NCI-H345 (cell line): ENCODE results near the gene ENO2.
"Not testable (repeated sequence)": the region's sequence is repeated elsewhere in the genome, so short reads cannot be mapped to it uniquely, and the experiment has no call there.

Experiments
- DNase-seq: peaks from one replicate; lab custom pipeline; 2025; lab: John Stamatoyannopoulos, UW

The ENO2 gene

DNA sequence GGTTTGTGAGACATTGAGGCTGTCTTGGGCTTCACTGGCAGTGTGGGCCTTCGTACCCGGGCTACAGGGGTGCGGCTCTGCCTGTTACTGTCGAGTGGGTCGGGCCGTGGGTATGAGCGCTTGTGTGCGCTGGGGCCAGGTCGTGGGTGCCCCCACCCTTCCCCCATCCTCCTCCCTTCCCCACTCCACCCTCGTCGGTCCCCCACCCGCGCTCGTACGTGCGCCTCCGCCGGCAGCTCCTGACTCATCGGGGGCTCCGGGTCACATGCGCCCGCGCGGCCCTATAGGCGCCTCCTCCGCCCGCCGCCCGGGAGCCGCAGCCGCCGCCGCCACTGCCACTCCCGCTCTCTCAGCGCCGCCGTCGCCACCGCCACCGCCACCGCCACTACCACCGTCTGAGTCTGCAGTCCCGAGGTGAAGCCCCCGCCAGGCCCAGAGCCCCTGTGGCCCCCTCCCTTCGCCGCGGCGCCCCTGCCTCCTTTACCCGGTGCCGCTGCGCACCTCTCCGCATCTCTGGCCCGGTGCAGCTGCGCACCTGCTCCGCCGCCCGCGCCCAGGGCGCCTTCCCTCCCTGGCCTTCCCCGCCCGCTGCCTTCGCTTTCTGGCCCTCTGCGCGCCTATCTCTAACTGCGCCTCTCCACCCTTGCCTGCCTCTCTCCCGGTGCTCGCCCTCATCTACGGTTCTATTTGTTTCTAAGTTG lies at the start of gene ENO2:
TSS of gene ENO2 (plus strand) at position 335 of the 701 bp plus-strand sequence. CDS start 1,253 bp downstream, outside the sequence.
- peak; percentile 73 for DNase-seq

DNA sequence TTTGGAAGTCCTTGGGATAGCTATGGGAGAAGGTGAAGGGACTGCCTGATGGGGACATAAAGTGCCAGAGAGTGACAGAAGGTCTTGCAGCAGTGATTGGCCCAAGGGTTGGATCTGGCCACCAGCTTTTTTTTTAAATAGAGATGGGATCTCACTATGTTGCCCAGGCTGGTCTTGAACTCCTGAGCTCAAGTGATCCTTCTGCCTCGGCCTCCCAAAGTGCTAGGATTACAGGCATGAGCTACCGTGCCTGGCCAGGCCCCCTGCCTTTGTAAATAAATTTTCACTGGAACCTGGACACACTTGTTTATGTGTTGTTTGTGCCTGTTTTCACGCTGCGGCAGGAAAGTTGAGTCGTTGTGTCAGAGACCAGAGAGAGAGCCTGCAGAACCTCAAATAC lies 49.1 kb upstream of the ENO2 start:
- not testable (repeated sequence) for DNase-seq

DNA sequence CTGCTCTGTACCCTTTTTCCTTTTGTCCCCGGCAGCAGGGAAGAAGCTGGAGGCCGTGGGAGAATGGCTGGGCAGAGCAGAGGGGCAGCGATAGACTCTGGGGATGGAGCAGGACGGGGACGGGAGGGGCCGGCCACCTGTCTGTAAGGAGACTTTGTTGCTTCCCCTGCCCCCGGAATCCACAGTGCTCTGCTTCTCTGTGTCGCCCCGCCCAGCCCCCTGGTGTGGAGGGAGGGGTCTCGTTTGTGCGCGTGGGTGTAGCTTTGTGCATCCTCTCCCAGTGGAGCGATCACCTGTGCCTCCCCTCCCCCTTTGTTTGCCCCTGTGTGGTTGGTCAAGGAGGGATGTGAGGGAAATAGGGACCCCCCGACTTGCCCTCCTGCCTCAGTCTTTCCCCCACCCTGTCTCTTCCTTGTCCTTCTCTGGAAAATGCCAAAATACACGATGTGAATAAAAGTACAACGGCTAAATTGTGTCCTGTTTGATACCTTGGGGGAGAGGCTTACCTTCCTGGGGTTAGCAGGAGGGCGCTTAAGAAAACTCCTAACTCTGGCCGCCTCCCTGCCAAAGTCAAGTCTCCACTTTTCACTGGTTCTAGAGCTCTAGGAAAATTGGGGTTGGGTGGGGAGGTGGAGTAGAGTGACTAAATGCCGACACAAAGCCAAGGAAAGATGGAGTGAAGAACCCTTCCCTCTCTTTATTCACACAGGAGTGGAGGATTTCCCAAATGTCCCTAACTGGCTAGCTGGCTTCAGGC lies 48.0 kb upstream of the ENO2 start:
- DNase-seq: no peak

DNA sequence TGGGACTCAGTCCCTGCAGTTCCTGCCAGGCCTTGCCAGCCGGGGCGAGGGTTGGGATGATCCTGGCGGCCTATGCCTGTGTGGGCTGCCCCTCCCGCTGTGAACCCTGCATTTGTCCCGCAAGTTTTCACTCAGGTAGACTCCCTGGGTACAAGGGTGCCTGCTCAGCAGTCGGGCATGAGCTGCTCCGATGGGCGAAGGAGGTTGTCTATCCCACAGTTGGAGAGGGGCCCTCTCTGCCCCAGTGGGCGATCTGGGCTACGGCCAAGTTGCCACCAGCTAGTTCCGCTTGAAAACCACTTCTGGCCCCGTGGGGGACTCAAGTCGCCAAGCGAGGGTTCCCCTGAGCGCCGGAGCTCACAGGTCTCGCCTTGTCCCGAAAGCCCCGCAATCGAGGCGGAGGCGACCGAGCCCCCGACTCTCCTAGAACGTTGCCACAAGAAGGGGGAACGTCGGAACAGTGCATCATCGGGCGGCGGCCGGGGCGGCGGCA lies 47.4 kb upstream of the ENO2 start:
- DNase-seq: no peak

DNA sequence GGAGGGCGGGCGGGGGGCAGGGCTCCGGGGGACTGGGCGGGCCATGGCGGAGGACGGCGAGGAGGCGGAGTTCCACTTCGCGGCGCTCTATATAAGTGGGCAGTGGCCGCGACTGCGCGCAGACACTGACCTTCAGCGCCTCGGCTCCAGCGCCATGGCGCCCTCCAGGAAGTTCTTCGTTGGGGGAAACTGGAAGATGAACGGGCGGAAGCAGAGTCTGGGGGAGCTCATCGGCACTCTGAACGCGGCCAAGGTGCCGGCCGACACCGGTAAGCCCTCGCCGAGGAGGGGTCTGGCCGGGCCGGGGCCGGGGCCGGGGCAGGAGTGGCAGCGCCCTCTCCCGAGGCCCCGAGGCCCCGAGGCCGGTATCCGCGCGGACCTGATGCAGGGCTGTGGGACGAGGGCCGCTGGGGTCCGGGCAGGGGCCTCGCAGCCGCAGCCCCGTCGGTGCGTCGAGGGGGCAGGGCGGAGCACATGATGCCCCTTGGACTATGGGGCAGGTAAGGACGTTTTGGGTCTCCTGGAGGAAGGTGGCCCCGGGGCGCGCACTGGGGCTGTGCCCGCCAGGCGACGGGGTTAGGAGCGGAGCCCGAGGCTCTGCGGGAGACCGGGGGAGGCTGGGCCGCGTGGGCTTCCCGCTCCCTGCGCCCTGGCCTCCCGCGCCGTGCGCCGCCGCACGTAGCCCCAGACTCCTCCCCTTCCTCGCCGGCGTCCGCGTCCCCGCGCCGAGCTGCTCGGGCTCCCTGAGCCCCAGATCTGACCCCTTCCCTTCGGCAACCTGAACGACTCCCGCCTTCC lies 46.8 kb upstream of the ENO2 start, which contains the start of gene TPI1:
TSS of gene TPI1 (plus strand) at position 119 of the 798 bp plus-strand sequence. CDS start at position 155, 36 bp downstream.
- peak; percentile 82 for DNase-seq

DNA sequence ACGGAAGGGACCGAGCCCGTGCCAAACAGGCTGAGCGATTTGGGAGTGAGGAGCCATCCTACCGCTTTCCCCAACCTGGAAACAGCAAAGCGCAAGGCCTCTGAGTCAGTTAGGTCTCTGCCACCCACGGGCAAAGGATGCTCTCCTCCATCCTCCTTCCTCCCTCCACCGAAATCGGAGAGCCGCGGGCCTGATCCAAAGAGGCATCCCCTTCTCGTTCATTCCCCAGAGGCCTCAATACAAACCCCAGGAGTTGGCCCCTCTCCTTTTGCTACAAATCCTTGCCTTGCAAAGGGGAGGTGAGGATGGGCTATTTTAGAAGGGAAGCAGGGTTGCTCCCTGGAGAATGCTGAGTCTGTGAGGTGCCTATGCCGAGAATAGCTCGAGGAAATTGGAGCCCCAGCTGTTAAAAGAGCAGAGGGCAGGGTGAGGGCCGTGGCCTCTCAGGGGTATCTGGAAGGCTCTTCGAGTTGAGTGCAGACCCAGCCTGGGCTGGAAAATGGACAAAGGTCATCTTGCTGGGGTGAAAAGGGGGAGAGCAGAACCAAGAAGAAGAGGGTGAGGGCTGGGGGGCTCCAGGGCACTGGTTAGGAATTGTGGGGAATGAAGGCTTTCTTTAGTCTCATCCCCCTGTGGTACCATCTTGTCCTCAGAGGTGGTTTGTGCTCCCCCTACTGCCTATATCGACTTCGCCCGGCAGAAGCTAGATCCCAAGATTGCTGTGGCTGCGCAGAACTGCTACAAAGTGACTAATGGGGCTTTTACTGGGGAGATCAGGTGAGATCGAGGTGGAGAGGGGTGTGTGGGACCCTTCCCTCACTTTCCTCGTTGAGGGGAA lies 46.0 kb upstream of the ENO2 start:
- no peak for DNase-seq

DNA sequence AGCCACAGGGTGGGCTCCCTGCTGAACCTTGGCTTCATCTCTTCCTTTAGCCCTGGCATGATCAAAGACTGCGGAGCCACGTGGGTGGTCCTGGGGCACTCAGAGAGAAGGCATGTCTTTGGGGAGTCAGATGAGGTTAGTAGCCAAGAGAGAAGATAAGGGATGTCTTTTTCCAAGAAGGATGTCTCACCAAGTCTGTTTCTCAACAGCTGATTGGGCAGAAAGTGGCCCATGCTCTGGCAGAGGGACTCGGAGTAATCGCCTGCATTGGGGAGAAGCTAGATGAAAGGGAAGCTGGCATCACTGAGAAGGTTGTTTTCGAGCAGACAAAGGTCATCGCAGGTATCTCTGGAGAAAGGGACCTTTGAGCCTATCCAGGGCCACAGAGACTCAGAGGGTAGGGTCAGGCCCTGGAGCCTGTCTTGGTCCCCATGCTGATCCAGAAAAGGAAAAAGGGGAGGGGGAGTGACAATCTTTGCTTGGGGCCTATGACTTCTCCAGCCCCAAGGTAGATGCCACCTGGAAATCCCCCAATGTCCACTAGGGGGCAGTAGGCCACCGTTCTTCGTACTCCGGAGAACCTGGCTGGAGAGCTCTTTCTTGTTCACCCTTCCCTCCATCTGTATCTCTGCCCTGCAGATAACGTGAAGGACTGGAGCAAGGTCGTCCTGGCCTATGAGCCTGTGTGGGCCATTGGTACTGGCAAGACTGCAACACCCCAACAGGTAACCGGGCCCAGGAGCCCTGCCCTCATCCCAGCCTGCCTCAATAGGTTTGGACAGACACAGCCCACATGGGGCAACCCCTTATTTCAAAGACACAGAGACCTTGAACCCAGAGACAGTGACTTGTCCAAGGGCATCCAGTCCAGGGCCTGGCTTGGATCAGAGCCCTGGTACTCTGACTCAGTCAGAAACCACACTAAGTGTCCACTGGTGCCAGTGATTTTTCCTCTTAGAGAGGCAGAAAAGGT lies 45.0 kb upstream of the ENO2 start:
- DNase-seq: peak; percentile 84

DNA sequence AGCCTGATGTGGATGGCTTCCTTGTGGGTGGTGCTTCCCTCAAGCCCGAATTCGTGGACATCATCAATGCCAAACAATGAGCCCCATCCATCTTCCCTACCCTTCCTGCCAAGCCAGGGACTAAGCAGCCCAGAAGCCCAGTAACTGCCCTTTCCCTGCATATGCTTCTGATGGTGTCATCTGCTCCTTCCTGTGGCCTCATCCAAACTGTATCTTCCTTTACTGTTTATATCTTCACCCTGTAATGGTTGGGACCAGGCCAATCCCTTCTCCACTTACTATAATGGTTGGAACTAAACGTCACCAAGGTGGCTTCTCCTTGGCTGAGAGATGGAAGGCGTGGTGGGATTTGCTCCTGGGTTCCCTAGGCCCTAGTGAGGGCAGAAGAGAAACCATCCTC lies 44.1 kb upstream of the ENO2 start:
- not testable (repeated sequence) for DNase-seq

DNA sequence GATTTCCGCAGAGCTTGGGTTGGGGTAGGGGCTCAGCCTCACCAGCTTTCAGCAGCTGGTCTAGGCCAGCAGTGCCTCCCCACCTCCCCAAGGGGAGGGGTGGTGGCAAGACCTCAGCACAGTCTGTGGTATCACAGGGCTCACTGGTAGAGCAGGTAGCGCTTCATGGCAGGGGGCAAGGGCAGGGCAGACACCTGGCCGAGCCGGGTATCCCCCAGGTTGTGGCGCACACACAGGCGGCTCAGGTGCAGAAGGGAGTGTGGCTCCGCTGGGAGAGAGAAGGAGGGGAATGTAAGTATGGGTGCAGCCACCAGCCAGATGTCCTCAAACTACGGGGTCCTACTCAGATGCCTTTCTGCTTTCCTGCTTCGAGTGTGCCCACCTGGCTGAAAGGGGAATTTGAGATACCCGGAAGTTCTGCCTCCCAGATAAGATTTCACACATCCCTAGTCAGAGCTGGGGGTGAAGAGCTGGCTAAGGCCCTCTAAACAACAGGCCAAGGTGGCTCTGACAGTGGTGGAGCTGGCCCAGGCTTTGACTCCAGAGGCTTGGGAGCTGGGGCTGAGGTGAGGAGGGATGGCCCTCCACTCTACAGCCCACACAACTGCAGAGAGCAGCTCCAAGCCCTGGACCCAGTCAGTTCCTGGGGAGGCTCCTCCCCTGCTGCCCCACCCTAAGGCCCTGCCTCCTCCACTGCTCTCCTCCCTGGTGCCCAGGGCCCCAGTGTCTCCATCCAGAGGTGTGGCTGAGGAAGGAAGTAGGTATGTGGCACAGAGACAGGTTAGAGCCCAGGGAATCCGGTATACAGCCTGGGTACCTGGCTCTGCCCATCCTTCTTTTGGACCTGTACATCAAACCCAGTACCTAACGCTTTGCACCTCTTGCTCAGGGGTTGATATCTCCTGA lies 43.1 kb upstream of the ENO2 start:
- DNase-seq: peak; percentile 66

DNA sequence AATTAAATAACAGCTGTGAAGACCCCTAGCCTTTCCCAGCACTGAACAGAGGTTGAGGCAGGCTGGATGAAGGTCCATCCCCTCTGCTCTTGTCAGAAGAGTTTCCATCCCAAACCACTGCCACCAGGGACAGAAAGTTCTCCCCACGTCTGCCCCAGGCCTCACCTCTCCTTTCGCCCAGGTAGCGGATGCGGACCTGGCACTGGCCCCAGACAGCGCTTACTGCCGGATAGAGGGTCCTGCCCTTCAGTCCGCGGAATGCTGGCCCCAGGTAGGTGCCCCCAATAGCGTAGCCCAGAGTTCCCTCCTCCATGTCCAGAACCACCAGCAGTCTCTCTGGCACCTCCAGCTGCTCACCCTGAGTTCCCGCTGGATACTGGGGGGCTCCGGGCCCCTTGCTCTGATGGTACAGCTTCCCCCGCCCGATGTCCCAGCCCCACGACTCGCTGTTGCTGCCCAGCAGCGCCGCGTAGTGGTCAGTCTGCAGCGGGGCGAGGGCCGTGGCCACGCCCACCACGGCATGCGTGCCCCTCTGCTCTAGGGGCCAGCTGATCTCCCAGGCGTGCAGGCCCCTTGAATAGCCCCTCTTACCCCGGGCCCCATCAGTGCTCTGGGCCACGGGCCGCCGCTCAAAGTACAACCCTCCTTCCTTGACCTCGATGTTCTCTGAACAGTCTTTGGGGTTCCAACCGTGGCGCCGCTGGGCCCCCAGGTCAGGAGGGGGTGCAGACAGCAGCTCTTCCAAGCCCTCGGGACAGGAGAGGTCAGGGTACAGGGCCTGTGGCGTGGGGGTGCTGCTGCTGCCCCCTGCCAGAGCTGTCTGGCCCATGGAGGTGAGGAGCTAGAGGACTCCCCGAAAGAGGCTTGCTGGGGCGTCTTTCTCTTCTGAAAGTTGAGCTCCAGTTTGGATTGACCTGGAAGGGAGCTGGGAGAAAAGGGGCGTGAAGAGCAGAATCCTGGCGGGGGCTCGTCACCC lies 42.0 kb upstream of the ENO2 start:
- DNase-seq: peak; percentile 82

DNA sequence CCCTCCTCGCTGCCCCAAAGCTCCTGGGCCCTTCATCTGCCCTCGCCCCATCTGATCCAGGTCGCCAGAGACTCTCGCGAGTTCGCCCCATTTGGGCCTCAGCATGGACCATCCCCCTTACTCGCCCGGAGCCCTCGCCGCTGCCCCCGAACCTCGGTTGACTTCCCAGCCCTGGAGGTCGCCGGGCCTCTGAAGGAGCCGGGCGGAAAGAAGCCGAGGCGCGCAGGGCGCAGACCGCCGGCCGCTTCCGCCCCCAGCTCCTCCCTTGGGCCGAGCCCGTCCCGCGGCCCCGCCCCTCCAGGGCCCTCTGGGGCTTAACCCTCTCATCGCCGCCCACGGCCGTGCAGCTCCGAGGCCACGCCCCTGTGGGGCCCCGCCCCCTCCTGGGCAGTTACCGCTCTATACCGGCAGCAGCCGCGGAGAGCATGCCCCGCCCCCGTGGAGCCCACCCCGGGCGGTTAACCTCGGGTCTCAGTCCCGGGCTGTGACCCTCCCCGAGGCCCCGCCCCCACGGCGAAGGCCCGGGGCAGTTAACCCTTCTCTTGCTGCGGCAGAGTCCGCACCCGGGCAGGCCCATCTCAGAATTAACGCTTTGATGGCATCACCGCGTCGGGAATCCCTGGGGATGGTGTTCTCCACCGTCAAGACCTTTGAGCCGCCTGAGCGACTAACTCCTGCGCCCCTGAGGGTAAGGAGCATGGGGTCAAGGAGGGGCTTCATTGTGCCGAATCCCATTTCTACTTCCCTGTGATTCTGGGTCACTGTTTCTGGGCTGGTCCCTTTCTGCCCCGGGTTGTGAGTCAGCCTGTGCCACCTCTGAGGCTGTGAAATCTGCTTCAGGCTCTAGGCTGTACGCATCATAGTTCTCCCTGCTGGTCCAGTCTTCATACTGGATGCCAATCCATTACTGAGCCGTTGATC lies 41.0 kb upstream of the ENO2 start, which contains the start of gene SPSB2:
TSS of gene SPSB2 (minus strand) at position 210 of the 921 bp plus-strand sequence. CDS start 402 bp downstream, outside the sequence.
- DNase-seq: peak; percentile 99

DNA sequence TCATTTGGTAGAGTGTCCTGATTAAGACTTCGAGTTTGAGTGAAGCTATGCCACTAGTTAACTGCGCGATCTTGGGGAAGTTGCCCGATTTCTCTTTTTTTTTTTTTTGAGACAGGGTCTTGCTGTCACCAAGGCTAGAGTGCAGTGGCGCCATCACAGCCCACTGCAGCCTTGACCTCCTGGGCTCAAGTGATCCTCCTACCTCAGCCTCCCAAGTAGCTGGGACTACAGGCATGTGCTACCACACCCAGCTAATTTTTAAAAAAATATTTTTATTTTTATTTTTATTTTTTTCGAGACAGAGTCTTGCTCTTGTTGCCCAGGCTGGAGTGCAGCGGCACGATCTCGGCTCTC lies 40.4 kb upstream of the ENO2 start:
- DNase-seq: not testable (repeated sequence)

DNA sequence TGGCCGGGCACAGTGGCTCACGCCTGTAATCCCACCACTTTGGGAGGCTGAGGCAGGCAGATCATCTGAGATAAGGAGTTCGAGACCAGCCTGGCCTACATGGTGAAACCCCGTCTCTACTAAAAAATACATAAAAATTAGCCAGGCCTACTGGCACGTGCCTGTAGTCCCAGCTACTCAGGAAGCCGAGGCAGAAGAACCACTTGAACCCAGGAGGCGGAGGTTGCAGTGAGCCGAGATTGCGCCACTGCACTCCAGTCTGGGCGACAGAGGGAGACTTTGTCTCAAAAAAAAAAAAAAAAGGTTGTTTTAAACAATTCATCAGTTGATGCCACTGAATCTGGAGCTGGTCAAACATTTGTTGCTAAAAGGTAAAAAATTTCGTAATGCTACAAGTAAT lies 34.6 kb upstream of the ENO2 start:
- not testable (repeated sequence) for DNase-seq

DNA sequence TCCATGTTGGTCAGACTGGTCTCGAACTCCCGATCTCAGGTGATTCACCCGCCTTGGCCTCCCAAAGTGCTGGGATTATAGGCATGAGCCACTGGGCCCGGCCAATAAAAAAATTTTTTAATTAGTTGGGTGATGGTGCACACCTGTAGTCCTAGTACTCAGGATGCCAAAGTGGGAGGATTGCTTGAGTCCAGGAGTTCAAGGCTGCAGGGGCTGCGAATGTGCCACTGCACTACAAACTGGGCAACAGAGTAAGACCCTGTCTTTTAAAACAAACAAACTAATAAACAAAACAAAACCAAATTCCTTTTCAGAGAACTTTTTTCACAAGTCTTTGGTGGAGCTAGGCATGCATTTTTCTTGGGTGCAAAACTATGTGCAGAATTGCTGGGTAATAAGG lies 31.1 kb upstream of the ENO2 start:
- no peak for DNase-seq

DNA sequence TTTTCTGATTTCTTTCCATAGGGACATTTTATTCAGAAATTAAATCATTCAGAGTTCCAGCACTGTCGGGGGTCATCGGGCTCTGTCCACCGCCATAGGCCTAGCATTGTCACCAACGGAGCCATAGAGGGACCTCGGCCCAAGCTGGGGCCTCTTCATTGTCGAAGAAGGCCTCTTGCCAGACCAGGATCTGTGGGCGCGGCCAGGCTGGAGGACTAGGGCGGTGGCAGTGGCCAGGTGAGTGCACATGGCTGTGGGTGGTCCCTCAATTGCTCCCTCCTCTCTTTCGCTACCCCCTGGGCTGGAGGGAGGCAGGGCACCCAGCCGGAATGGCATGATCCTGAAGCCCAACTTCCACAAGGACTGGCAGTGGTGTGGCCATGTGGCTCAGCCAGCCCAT lies 30.7 kb upstream of the ENO2 start:
- no peak for DNase-seq

DNA sequence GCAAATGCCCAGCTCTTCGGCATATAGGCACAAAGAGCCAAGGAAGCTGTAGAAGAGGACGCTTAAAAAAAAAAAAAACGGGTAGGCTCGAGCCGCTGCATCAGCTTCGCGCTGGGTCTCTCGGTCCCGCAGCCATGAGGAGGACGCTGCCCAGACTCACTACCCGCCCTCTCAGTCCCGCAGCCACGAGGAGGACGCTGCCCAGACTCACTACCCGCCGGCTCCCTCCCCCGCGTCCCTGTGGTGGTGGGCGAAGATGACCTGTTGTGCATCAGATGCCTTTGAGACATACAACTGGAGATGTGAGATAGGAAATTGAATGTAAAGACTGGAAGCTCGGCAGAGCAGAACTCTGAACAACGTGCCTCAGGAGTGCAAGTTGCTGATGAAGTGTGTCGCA lies 29.8 kb upstream of the ENO2 start:
- no peak for DNase-seq
